ENCODE data around the gene ZER1. TPM values are rescaled to one million over a fixed set of nuclear protein-coding genes. Genes with fewer than 3 reads are reported as not detected.

Gene ZER1
- polyA plus RNA-seq, 1 experiment = 28.0 TPM

- Histone ChIP-seq H3K27ac (ENCODE audit: low read depth, low read length) (no peak overlapping the region), H3K9me3 (ENCODE audit: control insufficient read depth, insufficient read depth, low read length) (peaks cover 3% of the 10 kb centered on the region; the same call in 1 of the 2 replicates), H3K4me3 (ENCODE audit: low read depth, low read length) (peak overlapping the region; percentile 94), H3K27me3 (ENCODE audit: control insufficient read depth, insufficient read depth, low read length) (no peaks in the 10 kb centered on the region)
- CTCF ChIA-PET = interaction anchor here (2.4 to 2.7 kb wide), 2 partner anchors 30 to 86 kb away, joined by 8 to 17 read pairs; partner anchors contain the start of genes ENDOG and PKN3
- POLR2A ChIA-PET = interaction anchor here (0.6 to 1.5 kb wide), 4 partner anchors 18 to 200 kb away, joined by 3 to 8 read pairs (median 3); no protein-coding TSS in a partner anchor
- DNase-seq (ENCODE audit: low read depth, low spot score) = no peak
- no peak for TF ChIP-seq CTCF (IDR thresholded peaks at IDR 0.05; ENCODE audit: low read depth, low read length)
Measured at GRCh38 chr9:128788445-128788844, 16.7 kb upstream of the ZER1 start.

GRCh38 chr9:128787659-128788058 is 15.9 kb upstream of the ZER1 start:
- Histone ChIP-seq H3K27ac (ENCODE audit: low read depth, low read length) (no peak overlapping the region), H3K4me3 (ENCODE audit: low read depth, low read length) (peak overlapping the region; percentile 94), H3K9me3 (ENCODE audit: control insufficient read depth, insufficient read depth, low read length) (peaks cover 3% of the 10 kb centered on the region; the same call in 1 of the 2 replicates), H3K27me3 (ENCODE audit: control insufficient read depth, insufficient read depth, low read length) (no peaks in the 10 kb centered on the region)
- ChIA-PET POLR2A (no interaction called here), CTCF (interaction anchor here (2.4 to 2.7 kb wide), 2 partner anchors 30 to 86 kb away, joined by 8 to 17 read pairs; partner anchors contain the start of genes ENDOG and PKN3)
- DNase-seq (ENCODE audit: low read depth, low spot score) = no peak
- TF ChIP-seq CTCF (IDR thresholded peaks at IDR 0.05; ENCODE audit: low read depth, low read length) = no peak

GRCh38 chr9:128786681-128787601 is 15.2 kb upstream of the ZER1 start, which contains the start of gene TBC1D13:
TBC1D13 (plus strand) TSS chr9:128787253; CDS start chr9:128787354, 101 bp downstream.
- POLR2A ChIA-PET = no interaction called here
- peak within 1 kb of the TSS; percentile 52 for H3K27ac ChIP-seq (ENCODE audit: low read depth, low read length)
- peaks cover 7% of the 10 kb centered on the region for H3K9me3 ChIP-seq (ENCODE audit: control insufficient read depth, insufficient read depth, low read length)
- peak within 1 kb of the TSS; percentile 94 for H3K4me3 ChIP-seq (ENCODE audit: low read depth, low read length)
- CTCF ChIA-PET = interaction anchor here (2.7 kb wide), 1 partner anchor 85 kb away, joined by 8 read pairs; the partner anchor contains the start of gene PKN3
- H3K27me3 ChIP-seq (ENCODE audit: control insufficient read depth, insufficient read depth, low read length) = no peaks in the 10 kb centered on the region
- TF ChIP-seq CTCF (IDR thresholded peaks at IDR 0.05; ENCODE audit: low read depth, low read length) = no peak
- DNase-seq (ENCODE audit: low read depth, low spot score) = no peak

- DNase-seq (ENCODE audit: low read depth, low spot score) = no peak
- Histone ChIP-seq H3K27me3 (ENCODE audit: control insufficient read depth, insufficient read depth, low read length) (no peaks in the 10 kb centered on the region), H3K4me3 (ENCODE audit: low read depth, low read length) (no peak overlapping the region), H3K27ac (ENCODE audit: low read depth, low read length) (no peak overlapping the region), H3K9me3 (ENCODE audit: control insufficient read depth, insufficient read depth, low read length) (peaks cover 13% of the 10 kb centered on the region)
- ChIA-PET POLR2A (no interaction called here), CTCF (interaction anchor here (0.5 kb wide), 1 partner anchor 19 kb away, joined by 4 read pairs; no protein-coding TSS in a partner anchor)
- TF ChIP-seq CTCF (IDR thresholded peaks at IDR 0.05; ENCODE audit: low read depth, low read length) = no peak
Measured at GRCh38 chr9:128785427-128785826, 13.7 kb upstream of the ZER1 start.

- CTCF ChIA-PET = interaction anchor here (2.5 kb wide), 1 partner anchor 36 kb away, joined by 11 read pairs; the partner anchor contains the start of gene ENDOG
- POLR2A ChIA-PET = no interaction called here
Measured at GRCh38 chr9:128782669-128783068, 10.9 kb upstream of the ZER1 start.

More at GRCh38 chr9:128782669-128783068, 10.9 kb upstream of the ZER1 start:
- Histone ChIP-seq H3K27me3 (ENCODE audit: control insufficient read depth, insufficient read depth, low read length) (no peaks in the 10 kb centered on the region), H3K9me3 (ENCODE audit: control insufficient read depth, insufficient read depth, low read length) (peaks cover 17% of the 10 kb centered on the region), H3K4me3 (ENCODE audit: low read depth, low read length) (no peak overlapping the region), H3K27ac (ENCODE audit: low read depth, low read length) (no peak overlapping the region)
- DNase-seq (ENCODE audit: low read depth, low spot score) = no peak
- no peak for TF ChIP-seq CTCF (IDR thresholded peaks at IDR 0.05; ENCODE audit: low read depth, low read length)

Measured in AG04450 (cell line).